ENCODE data around the gene SEL1L2. TPM values are rescaled to one million over a fixed set of nuclear protein-coding genes. Genes with fewer than 3 reads are reported as not detected.

The SEL1L2 gene
- total RNA-seq, 1 experiment from 2014 or later = not detected

GRCh38 chr20:13898012-13898612 is 92.3 kb downstream of the SEL1L2 start:
- peak; percentile 8 for DNase-seq
- H3K4me1 Mint-ChIP-seq (ENCODE audit: low read depth, unreplicated experiment) = no peaks in the 10 kb centered on the region
- BruUV-seq (replicated peaks) = no TSS peak
- CTCF ChIA-PET = interaction anchor here (0.6 kb wide), 1 partner anchor 52 kb away, joined by 3 read pairs; no protein-coding TSS in a partner anchor
- H3K4me3 Mint-ChIP-seq (ENCODE audit: low read depth, unreplicated experiment) = no peak overlapping the region
- no peaks in the 10 kb centered on the region for H3K27me3 Mint-ChIP-seq (ENCODE audit: unreplicated experiment)
- no peaks in the 10 kb centered on the region for H3K9me3 Mint-ChIP-seq (ENCODE audit: low read depth, unreplicated experiment)
- intact Hi-C loops (cut with micrococcal nuclease; ENCODE audit: unreplicated experiment) = loop anchor here (1.0 to 10.0 kb wide), 2 partner anchors 57 to 156 kb away; no protein-coding TSS in a partner anchor
- H3K36me3 Mint-ChIP-seq (ENCODE audit: insufficient read depth, unreplicated experiment) = no peaks in the 10 kb centered on the region
- TF ChIP-seq CTCF (IDR thresholded peaks at IDR 0.05; ENCODE audit: unreplicated experiment) = peak; percentile 38
- H3K27ac Mint-ChIP-seq (ENCODE audit: unreplicated experiment) = no peak overlapping the region

- Mint-ChIP-seq H3K9me3 (ENCODE audit: low read depth, unreplicated experiment) (peaks cover 7% of the 10 kb centered on the region), H3K4me3 (ENCODE audit: low read depth, unreplicated experiment) (no peak overlapping the region), H3K27ac (ENCODE audit: unreplicated experiment) (no peak overlapping the region), H3K27me3 (ENCODE audit: unreplicated experiment) (no peaks in the 10 kb centered on the region), H3K4me1 (ENCODE audit: low read depth, unreplicated experiment) (no peaks in the 10 kb centered on the region), H3K36me3 (ENCODE audit: insufficient read depth, unreplicated experiment) (no peaks in the 10 kb centered on the region)
- CTCF ChIA-PET = no interaction called here
- BruUV-seq (replicated peaks) = no TSS peak
- no peak for TF ChIP-seq CTCF (IDR thresholded peaks at IDR 0.05; ENCODE audit: unreplicated experiment)
- intact Hi-C loops (cut with micrococcal nuclease; ENCODE audit: unreplicated experiment) = loop anchor here (10.0 kb wide), 1 partner anchor 63 kb away; no protein-coding TSS in a partner anchor
- no peak for DNase-seq
These were observed 98.8 kb downstream of the SEL1L2 start for GRCh38 chr20:13891575-13891974.

- Mint-ChIP-seq H3K9me3 (ENCODE audit: low read depth, unreplicated experiment) (no peaks in the 10 kb centered on the region), H3K4me1 (ENCODE audit: low read depth, unreplicated experiment) (no peaks in the 10 kb centered on the region), H3K27ac (ENCODE audit: unreplicated experiment) (no peak overlapping the region), H3K27me3 (ENCODE audit: unreplicated experiment) (no peaks in the 10 kb centered on the region), H3K36me3 (ENCODE audit: insufficient read depth, unreplicated experiment) (no peaks in the 10 kb centered on the region), H3K4me3 (ENCODE audit: low read depth, unreplicated experiment) (no peak overlapping the region)
- CTCF ChIA-PET = no interaction called here
- intact Hi-C loops (cut with micrococcal nuclease; ENCODE audit: unreplicated experiment) = no loop called here
- DNase-seq = no peak
- no peak for TF ChIP-seq CTCF (IDR thresholded peaks at IDR 0.05; ENCODE audit: unreplicated experiment)
- no TSS peak for BruUV-seq (replicated peaks)
These were observed 105.6 kb downstream of the SEL1L2 start for GRCh38 chr20:13884803-13885202.

DNA sequence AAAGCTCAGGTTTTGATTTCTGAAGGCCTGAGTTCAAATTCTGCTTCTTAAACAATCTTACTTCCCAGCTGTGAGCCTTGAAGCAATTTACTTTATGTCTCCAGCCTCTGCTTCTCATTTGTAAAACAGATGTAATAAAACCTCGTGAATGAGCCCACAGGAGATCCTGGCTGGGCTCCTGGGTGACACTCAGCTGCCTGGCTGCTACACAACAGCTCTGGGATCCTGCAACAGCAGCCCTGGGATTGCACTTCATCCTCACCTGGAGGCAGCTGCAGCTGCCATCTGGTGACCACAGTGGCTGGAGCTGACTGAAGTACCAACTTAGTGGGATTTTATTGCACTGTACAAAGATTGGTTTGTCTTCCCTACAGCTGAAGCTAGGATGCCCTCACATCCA is 107.0 kb downstream of the SEL1L2 start:
- Mint-ChIP-seq H3K4me3 (ENCODE audit: low read depth, unreplicated experiment) (no peak overlapping the region), H3K27me3 (ENCODE audit: unreplicated experiment) (no peaks in the 10 kb centered on the region), H3K9me3 (ENCODE audit: low read depth, unreplicated experiment) (no peaks in the 10 kb centered on the region), H3K4me1 (ENCODE audit: low read depth, unreplicated experiment) (no peaks in the 10 kb centered on the region), H3K27ac (ENCODE audit: unreplicated experiment) (no peak overlapping the region), H3K36me3 (ENCODE audit: insufficient read depth, unreplicated experiment) (no peaks in the 10 kb centered on the region)
- no peak for TF ChIP-seq CTCF (IDR thresholded peaks at IDR 0.05; ENCODE audit: unreplicated experiment)
- DNase-seq = no peak
- BruUV-seq (replicated peaks) = no TSS peak
- intact Hi-C loops (cut with micrococcal nuclease; ENCODE audit: unreplicated experiment) = no loop called here
- CTCF ChIA-PET = no interaction called here

Measured in Calu3 (cell line).